GM21529 (cell line): ENCODE results near the gene LARGE1.

Experiments used
- ATAC-seq: cut with Tn5 transposase; IDR thresholded peaks from one replicate; pipeline ENCODE4 v1.9.1; 2021; ENCODE audit not compliant: unreplicated experiment

Gene LARGE1

GRCh38 chr22:33739516-33739915 is 180.8 kb downstream of the LARGE1 start:
- ATAC-seq, result no peak

GRCh38 chr22:33737662-33738061 is 182.6 kb downstream of the LARGE1 start:
- no peak for ATAC-seq

GRCh38 chr22:33735978-33736377 is 184.3 kb downstream of the LARGE1 start:
- ATAC-seq, result no peak

- no peak for ATAC-seq
These were observed 191.4 kb downstream of the LARGE1 start for GRCh38 chr22:33728847-33729246.

GRCh38 chr22:33726294-33726734 is 194.0 kb downstream of the LARGE1 start:
- ATAC-seq, result no peak

GRCh38 chr22:33723915-33724314 is 196.4 kb downstream of the LARGE1 start:
- ATAC-seq, result no peak

- no peak for ATAC-seq
These were observed 197.5 kb downstream of the LARGE1 start for GRCh38 chr22:33722816-33723215.

GRCh38 chr22:33720166-33720878 is 200.0 kb downstream of the LARGE1 start:
- no peak for ATAC-seq

GRCh38 chr22:33717694-33718396 is 202.4 kb downstream of the LARGE1 start:
- no peak for ATAC-seq

GRCh38 chr22:33715237-33715985 is 204.9 kb downstream of the LARGE1 start:
- no peak for ATAC-seq

- ATAC-seq, result no peak
These were observed 209.9 kb downstream of the LARGE1 start for GRCh38 chr22:33710326-33710725.

GRCh38 chr22:33707581-33707980 is 212.7 kb downstream of the LARGE1 start:
- ATAC-seq, result no peak

- no peak for ATAC-seq
These were observed 214.2 kb downstream of the LARGE1 start for GRCh38 chr22:33706100-33706499.

- no peak for ATAC-seq
These were observed 221.1 kb downstream of the LARGE1 start for GRCh38 chr22:33699176-33699575.

GRCh38 chr22:33697640-33698039 is 222.6 kb downstream of the LARGE1 start:
- no peak for ATAC-seq

- no peak for ATAC-seq
These were observed 229.1 kb downstream of the LARGE1 start for GRCh38 chr22:33691057-33691630.

- no peak for ATAC-seq
These were observed 231.4 kb downstream of the LARGE1 start for GRCh38 chr22:33688903-33689302.

- no peak for ATAC-seq
These were observed 232.8 kb downstream of the LARGE1 start for GRCh38 chr22:33687464-33687863.

GRCh38 chr22:33684087-33684486 is 236.2 kb downstream of the LARGE1 start:
- ATAC-seq, result no peak

GRCh38 chr22:33682927-33683326 is 237.3 kb downstream of the LARGE1 start:
- ATAC-seq, result no peak

- no peak for ATAC-seq
These were observed 239.6 kb downstream of the LARGE1 start for GRCh38 chr22:33680632-33681031.
